GM20431 (cell line): ENCODE results near the gene VPS37D.
"Not testable (repeated sequence)": the region's sequence is repeated elsewhere in the genome, so short reads cannot be mapped to it uniquely, and the experiment has no call there.

ENCODE experiments used
- in situ Hi-C: fragments of 300-500 bp; cut with MseI, MboI; formaldehyde crosslinking; loops from one replicate; pipeline ENCODE4 v1.15.0; 2020; ENCODE audit warnings: low sequenced_read_pairs; ENCODE audit not compliant: unreplicated experiment

VPS37D gene

DNA sequence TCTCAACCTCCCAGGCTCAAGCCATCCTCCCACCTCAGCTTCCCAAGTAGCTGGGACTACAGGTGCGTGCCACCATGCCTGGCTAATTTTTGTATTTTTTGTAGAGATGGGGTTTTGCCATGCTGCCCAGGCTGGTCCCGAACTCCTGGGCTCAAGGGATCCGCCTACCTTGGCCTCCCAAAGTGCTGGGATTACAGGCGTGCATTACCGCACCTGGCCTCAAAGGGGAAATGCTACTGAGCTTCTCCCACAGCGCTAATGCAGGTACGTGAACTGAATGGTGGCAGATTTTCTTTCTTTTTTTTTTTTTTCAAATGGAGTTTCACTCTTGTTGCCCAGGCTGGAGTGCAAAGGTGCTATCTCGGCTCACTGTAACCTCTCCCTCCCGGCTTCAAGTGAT is 8.4 kb downstream of the VPS37D start:
- in situ Hi-C loops, result not testable (repeated sequence)

DNA sequence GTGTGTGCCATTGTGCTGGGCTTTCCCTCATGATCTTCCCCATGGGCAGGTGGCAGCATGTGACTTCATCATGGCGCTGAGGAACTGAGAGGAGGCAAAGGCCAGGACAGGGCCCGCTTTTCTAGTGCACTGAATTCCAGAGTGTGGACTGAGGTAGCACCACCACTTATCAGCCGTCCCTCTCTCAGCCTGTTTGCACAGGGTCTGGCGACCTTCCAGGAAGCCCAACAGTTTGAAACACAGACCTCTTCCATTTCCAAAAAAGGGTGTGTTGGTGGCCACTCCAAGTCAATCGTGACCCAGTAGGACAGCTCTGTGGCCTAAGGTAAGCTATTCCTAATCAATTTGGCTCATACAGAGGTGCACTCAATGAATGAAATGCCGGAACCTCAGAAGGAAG is 11.2 kb downstream of the VPS37D start:
- in situ Hi-C loops, result no loop called here

DNA sequence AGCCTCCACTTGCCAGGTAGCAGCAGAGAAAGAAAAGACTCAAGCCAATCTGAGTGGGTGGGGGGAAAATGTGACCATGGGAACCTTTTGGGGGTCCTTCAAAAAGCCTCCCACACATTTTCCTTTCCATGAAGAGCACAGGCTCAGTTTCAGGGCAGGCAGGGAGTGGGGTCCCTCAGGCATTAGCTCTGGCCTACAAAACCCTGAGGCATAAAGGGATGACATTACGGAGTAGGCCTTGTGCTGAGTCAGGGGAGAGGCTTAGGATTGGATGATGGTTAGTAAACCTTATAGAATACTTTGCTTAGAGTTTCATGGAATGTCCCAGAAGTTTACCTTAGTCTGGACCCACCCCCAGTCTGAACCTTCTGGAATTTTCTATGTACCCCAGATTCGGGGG is 12.1 kb downstream of the VPS37D start:
- in situ Hi-C loops, result no loop called here

DNA sequence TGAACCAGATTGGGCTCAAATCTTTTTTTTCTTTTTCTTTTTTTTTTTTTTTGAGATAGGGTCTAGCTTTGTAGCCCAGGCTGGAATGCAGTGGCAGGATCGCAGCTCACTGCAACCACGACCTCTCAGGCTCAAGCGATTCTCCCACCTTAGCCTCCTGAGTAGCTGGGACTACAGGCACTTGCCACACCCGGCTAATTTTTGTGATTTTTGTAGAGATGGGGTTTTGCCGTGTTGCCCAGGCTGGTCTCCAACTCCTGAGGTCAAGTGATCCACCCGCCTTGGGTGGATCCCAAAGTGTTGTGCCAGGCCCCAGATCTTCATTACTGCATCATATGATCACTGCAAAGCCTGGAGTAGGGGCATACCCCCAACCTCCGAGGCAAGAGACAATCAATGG is 12.9 kb downstream of the VPS37D start:
- in situ Hi-C loops, result no loop called here

DNA sequence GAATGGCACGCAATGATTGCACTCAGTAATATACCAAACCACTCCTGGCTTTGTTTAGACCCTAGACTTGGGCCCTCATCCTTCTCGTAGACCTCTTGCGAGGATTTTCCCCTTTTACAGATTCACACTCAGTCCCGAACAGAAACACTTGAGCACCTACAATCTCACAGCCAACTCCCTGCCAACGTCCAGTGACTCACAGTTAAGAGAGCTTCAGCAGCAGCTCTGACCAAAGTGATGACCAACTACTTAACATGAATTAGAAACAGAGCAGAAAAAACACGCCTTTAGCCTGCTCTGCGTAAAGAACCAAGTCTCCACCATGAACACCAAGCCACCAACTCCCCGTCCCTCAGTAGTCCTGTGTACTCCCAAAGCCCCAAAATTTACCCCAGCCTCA is 13.4 kb downstream of the VPS37D start:
- in situ Hi-C loops, result no loop called here

DNA sequence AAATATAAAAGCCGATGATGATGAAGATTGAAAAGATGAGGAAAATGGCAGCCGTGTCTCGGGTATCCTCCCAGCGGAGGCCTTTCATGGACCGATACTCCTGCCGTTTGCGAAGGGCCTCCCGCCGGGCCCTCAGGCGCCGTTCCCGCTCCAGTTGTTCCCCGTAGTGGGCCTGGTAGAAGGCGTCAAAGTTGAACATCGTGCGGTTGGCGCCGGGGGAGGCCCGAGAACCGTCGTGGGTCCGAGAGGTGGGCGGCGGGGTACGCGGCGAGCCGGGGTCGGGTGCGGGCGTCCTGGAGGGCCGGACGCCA is 15.1 kb downstream of the VPS37D start:
- in situ Hi-C loops, result no loop called here

DNA sequence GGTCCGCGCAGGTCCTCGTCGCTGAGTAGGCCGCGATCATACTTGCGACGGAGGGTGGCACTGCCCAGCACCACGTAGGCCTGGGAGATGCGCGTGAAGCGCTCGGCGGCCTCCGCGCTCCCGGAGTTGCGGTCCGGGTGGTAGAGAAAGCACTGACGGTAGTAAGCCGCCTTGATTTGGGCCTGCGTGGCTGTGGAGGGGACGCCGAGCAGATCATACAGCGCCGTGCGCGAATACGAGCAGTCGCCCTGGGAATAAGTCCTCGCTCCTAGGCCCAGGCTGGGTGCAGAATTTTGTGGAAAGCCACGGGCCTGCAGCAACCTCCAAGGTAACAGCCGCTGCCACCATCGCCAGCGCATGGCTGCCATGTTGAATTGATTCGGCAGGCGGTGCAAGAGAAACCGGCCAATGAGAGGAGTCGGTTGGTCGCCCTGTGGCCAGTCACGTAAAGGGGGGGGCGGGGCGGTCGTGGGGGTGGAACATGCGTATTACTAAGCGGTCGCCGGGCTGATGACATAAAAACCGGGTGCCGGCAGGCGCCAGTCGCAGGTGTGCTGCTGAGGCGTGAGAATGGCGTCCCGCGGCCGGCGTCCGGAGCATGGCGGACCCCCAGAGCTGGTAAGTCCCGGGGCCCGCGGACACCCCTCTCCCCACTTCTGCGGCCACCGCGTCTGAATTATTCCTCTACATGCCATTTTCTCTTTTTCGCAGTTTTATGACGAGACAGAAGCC is 15.6 kb downstream of the VPS37D start, which contains the start of the genes BUD23 and DNAJC30:
TSS of gene BUD23 (plus strand) at position 542 of the 732 bp plus-strand sequence. CDS start at position 571, 29 bp downstream.
TSS of gene DNAJC30 (minus strand) at position 398 of the 732 bp plus-strand sequence. CDS start at position 368, 30 bp downstream.
- in situ Hi-C loops, result no loop called here

DNA sequence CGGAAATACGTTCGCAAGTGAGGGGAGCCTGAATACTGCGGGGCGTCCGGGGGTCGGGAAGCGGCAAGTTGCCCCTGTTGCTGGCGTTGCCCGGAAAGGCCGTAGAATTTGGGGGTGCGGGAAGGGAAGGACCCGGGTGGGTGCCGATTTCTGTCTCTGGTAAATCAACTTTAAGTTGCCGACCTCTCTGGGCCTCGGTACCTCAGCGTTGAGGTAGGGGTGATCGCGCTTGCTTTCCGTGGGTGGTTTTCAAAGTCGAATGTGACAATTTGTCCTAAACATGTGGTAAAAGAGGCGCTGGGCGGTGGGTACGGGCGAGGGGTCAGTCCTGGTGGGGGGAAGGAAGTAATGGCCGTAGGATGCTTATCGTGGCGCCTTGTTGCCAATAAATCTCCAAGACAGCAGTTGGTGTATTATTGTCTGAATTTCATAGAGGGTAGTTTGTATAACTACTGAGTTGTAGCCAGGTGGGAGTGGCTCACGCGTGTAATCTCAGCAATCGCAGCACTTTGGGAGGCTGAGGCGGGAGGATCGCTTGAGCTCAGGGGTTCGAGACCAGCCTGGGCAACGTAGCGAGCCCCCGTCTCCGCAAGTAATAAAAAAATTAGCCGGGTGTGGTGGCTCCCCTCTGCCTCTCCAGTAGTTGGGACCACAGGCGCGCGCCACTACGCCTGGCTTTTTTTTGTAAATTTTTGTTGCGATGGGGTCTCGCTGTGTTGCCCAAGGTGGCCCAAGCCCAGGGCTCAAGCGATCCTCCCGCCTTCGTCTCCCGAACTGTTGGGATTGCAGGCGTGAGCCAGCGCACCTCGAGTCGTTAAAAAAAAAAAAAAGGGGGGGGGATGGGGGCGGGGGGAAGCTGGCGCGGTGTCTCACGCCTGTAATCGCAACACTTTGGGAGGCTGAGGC is 16.4 kb downstream of the VPS37D start:
- in situ Hi-C loops, result no loop called here

DNA sequence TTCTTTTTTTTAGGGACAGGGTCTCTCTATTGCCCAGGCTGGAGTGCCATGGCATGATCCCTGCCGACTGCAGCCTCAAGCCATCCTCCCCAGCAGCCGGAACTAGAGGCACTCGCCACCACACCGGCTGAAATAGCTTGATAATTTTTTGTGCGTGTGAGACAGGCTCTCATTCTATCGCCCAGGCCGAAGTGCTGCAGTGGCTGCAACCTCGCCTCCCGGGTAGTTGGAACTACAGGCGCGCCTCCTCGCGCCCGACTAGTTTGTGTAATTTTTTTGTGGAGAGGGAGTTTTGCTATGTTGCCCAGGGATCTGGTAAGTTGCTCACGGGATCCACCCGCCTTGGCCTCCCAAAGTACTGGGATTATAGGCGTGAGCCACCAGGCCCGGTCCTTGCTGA is 17.7 kb downstream of the VPS37D start:
- in situ Hi-C loops, result no loop called here

DNA sequence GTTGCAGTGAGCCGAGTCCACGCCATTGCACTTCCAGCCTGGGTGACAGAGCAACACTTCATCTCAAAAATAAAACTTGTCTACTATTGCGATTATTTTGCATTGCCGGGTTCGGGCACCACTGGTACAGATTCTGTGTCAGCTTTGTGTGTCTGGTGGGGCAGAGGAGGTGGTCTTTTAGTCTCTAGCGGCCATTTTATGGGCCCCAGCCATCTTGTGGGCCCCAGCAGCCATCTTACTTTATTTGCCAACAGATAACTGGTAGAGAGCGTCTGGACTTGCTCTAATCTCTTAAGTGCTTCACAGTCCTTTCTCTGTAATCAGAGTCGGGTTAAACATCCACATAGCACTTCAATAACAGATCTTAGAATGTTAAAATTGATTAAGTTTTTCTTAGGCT is 20.7 kb downstream of the VPS37D start:
- in situ Hi-C loops, result no loop called here

DNA sequence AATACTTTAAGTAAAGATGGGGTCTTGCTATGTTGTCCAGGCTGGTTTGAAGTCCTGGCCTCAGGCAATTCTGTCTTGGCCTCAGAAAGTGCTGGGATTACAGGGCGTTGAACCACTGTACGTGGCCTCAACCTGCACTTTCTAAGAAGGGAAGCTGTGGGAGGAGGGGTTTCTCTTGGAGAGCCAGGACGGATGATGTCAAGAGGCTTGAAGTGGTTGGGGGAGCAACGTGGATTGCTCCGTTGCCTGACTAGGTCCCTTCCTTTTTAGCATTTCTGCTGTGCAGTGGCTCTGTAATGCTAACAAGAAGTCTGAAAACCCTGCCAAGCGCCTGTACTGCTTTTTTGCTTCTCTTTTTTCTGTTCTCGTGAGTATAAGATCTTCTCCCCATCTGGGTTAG is 23.0 kb downstream of the VPS37D start:
- in situ Hi-C loops, result no loop called here

DNA sequence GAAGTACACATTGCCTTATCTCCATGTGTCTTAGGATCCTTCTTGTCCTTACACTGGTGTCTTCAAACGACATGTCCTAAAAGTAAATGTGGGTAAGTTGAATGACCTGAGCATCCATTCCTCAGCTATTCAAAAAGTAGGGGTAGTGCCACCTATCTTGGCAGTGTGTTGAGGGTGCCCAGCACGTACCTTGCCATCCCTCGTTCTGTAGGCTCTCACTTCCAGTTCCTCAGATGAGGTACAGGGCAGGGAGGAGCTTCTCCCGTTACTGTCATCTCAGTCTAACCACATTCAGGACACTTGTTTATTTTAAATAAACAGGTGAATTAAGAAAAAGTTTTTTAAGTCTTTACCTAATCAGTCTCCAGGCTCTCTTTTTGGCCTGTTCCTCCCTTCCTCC is 28.7 kb downstream of the VPS37D start:
- in situ Hi-C loops, result no loop called here

DNA sequence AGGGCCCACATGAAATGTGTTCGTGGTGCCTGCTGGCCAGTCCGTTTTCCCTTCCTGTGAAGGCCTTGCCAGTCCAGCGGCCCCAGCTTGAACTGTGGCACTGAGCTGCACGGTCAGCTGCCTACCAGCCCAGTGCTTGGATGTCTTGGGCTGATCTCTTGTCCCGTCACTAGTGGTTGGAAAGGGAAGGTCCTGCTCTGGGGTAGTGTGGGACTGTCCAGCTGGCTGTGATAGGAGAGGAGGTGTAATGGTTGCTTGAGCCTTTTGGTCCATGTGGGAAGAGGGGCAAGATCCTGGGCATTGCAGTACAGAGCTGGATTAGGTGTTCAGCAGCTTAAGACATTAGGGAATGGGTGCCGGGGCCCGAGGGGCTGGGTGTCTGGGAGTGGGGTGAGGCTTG is 30.8 kb downstream of the VPS37D start:
- in situ Hi-C loops, result no loop called here

DNA sequence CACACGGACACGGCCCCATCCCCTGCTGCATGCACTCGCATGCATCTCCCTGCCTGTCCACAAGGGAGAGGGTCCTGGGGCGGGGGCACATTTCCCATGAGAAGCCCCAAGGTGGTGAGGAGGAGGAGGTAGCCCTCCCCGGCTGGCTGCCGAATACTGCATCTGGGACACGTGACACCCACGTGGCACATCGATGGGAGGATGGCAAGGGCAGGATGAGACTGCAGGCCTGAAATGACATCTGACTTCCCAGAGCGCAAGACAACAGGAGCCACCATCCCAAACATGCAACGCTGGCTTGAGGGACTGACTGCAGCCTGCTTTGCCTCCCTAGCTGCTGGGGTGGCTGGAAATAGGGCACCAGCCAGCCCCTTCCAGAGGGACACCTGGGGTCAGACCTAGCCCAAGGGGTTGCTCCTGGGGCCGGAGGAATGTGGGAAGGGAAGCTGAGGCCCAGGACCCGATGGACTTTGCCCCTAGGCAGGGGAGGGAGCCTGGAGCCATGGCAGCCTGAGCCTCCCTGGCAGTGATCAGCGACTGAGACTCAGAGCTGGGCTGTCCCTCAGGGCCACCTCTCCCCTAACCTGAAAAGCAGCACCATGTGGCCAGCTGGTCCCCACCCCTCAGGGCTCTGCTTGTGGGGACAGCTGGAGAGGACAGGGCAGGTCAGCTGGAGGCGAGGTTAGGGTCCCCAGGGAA is 31.9 kb downstream of the VPS37D start:
- in situ Hi-C loops, result no loop called here

DNA sequence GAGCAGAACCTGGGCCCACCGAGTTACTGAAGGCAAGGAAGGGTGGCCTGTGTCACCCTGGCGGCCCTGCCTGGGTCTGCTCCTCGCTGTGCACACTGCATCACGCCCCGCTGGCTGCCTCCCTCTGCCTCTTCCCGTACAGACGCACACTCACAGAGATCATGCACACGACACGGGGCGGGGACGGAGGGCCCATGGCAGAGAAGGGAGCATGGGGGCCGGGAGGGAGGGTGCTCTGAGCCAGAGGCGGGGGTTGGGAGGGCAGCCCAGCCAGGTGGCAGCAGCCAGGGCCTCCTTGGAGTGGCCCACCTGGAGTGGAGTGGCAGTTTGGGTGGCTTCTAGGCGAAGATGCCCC is 32.4 kb downstream of the VPS37D start:
- in situ Hi-C loops, result no loop called here

DNA sequence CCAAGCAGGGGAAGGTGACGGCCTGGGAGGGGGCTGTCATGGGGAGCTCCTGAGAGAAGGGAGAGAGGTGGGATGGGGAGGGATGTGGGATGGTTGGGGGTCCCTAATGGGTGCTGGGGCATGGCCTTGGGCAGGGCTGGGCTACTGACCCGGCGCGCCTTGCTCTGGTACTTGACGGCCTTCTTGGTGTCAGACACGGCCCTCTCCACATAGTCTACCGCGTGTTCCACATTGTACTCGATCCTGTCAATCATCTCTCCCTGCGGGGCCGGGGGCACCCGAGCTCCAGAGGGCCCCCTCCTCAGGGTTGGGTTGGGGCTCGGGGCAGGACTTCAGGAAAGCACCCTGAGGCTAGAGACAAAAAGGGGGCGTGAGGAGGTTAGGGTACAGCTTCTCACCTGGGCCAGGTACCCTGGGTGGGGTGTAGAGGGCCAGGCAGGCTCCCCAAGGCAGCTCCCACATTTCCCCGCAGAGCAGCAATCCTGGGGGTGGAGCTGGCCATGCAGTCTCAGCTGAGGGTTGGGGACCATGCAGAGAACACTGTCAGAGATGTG is 33.0 kb downstream of the VPS37D start:
- in situ Hi-C loops, result no loop called here

DNA sequence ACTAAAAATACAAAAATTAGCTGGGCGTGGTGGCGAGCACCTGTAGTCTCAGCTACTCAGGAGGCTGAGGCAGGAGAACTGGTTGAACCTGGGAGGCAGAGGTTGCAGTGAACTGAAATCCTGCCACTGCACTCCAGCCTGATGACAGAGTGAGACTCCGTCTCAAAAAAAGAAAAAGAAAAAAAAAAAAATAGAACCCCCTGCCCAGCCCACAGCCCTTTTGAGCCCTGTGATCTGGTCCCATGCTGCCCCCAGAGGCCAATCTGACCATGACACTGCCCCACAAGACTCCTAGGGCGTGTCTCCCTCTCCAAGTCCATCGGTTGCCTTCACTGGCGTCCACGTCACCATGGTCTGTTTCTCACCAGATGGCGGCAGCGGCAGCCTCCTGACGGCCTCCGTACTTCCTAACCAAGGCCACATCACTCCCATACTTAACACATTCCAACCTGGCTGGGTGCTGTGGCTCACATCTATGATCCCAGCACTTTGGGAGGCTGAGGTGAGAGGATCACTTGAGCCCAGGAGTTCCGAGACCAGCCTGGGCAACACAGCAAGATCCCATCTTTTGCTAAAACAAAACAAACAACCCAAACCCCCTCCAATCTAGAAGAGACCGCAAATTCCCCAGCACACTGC is 33.8 kb downstream of the VPS37D start:
- in situ Hi-C loops, result no loop called here

DNA sequence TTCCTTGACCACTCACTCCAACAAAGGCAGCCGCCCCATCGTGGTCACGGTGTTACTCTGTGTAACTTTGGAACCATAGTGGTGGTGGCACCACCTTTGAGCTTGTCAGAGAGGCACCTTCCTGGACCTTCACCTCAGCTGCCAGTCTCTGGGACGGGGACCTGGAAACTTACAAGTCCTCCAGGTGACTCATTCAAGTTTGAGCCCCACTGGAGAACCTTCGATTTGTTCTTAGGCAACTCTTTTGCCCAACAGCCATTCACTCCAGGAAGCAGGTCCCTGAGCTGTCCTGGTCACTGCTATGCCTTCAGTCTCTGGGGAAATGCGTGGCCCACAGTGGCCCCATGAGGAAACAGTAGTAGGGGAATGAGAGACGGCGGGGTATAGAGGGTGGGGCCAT is 34.6 kb downstream of the VPS37D start:
- in situ Hi-C loops, result no loop called here

DNA sequence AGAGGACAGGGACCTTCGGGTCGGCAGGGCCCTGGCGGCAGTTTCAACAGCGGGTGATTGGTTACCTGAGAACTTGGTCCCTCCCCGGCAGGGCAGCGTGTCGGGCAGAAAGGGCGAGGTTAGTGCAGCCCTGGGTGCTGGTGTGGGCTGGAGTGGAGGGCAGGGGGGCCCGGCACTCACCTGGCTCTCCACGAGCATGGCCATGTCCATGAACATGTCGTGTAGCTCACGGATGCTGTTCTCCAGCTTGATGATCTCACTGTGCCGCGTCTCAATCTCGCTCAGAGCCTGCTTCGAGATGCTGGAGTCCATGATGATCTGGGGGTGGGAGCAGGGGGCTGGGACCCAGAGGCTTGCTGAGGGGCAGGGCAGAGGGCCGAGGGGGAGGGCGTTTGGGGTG is 35.0 kb downstream of the VPS37D start:
- in situ Hi-C loops, result no loop called here

DNA sequence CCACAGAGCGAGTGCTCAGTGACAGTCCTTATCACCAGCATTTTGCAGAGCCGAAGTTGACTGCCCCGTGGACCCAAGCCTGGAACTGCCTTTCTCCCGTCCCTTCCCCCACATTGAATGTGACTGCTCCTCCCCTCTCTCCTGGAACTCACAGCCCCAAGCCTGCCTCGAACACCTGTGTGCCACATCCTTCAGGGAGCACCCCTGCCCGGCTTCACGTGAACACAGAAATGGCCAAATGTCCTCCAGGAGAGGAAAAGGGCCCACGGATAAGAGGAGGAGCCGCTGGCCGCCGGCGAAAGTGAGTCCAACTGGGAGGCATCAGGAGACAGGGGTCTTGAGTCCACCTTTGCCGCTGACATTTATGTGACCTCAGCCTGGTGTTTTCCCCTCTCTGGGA is 35.6 kb downstream of the VPS37D start:
- in situ Hi-C loops, result no loop called here
